ENCODE results near the gene CD248.

Gene CD248

GRCh38 chr11:66275984-66276612, 40.7 kb downstream of the CD248 start:
- no peak for DNase-seq (ENCODE audit: low spot score)

- DNase-seq (ENCODE audit: low spot score), result no peak
Measured at GRCh38 chr11:66275396-66275795, 41.4 kb downstream of the CD248 start.

- no peak for DNase-seq (ENCODE audit: low spot score)
Measured at GRCh38 chr11:66274219-66274618, 42.6 kb downstream of the CD248 start.

GRCh38 chr11:66272596-66272995, 44.2 kb downstream of the CD248 start:
- peak; percentile 47 for DNase-seq (ENCODE audit: low spot score)

GRCh38 chr11:66271816-66272215, 45.0 kb downstream of the CD248 start:
- DNase-seq (ENCODE audit: low spot score), result no peak

GRCh38 chr11:66268952-66269905, 47.6 kb downstream of the CD248 start:
- DNase-seq (ENCODE audit: low spot score), result peak; percentile 31

- peak; percentile 100 for DNase-seq (ENCODE audit: low spot score)
Measured at GRCh38 chr11:66268244-66268951, 48.4 kb downstream of the CD248 start, which contains the start of gene RAB1B. Gene RAB1B (plus strand): TSS chr11:66268639. CDS start chr11:66268680, 41 bp downstream.

GRCh38 chr11:66267379-66268243, 49.2 kb downstream of the CD248 start:
- peak; percentile 85 for DNase-seq (ENCODE audit: low spot score)

GRCh38 chr11:66267039-66267378, 49.8 kb downstream of the CD248 start:
- DNase-seq (ENCODE audit: low spot score), result no peak

GRCh38 chr11:66266378-66267038, 50.3 kb downstream of the CD248 start:
- no peak for DNase-seq (ENCODE audit: low spot score)

- DNase-seq (ENCODE audit: low spot score), result no peak
Measured at GRCh38 chr11:66265531-66266377, 51.1 kb downstream of the CD248 start.

- DNase-seq (ENCODE audit: low spot score), result peak; percentile 32
Measured at GRCh38 chr11:66264914-66265313, 51.9 kb downstream of the CD248 start.
